DMS153 treated with DMSO at 0.1 percent for 48 hours (cell line): ENCODE results near the gene SH2D6.

Experiments
- DNase-seq: peaks from one replicate; lab custom pipeline; 2025; ENCODE audit not compliant: unreplicated experiment; lab: John Stamatoyannopoulos, UW

Gene SH2D6

GRCh38 chr2:85421260-85422071 is 3.0 kb downstream of the SH2D6 start:
- peak; percentile 58 for DNase-seq

DNA sequence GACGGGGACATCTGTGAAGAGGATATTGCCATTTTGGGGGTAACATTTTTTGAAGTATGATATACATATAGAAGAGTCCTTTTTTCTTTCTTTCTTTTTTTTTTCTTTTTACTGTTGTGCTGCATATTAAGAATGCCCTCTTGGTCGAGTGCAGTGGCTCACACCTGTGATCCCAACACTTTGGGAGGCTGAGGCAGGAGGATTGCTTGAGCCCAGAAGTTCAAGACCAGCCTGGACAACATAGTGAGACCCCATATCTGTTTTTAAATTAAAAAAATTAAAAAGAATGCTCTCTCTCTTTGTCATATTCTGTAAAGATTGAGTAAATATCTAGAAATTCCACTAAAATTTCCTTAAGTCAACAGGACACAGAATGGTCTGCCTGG is 3.6 kb downstream of the SH2D6 start:
- no peak for DNase-seq

- DNase-seq, result no peak
These were observed 5.0 kb downstream of the SH2D6 start for GRCh38 chr2:85423525-85423924.

DNA sequence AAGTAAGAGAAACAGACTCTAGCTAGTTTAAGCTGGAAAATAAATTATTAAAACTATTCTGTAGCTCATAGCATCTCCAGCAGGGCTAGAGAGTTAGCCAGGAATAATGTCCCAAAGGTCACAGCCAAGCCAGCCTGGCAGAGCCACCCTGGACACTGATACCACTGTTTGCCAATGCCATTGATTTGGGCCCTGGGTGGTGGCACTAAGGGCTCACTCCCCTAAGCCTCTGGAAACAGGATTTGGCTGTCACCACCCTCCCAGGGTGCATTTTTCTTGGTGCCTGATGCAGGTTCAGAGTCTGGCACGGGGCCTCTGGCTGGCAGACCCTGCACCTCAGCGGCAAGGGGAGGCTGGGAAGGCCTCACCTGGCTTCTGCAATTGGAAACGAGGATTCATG is 7.1 kb downstream of the SH2D6 start:
- DNase-seq, result no peak

DNA sequence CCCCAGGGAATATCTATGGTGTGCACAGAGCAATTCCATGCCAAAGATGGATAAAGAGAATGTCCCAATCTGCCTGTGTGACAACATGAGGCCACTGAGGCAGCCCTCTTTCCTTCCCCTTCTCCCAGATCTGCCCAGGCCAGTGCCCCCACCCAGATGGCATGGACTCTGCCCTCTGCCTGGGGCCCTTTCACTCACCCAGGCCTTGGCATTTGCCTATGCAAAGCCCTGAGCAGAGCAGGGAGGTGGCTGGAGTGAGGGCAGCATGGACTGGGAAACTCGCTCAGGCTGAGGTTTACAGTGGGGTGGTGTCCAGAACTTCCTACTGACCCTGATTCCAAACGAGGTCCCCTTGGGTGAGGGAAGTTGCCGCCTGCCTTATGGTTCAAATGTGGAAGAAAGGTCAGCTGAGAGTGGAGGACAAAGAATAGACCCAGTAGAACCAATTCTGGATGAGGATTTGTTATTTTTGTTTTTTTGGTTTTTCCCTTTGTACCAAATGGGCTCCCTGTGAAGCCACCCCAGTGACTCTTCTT is 8.9 kb downstream of the SH2D6 start:
- DNase-seq, result no peak

GRCh38 chr2:85428343-85428881 is 9.9 kb downstream of the SH2D6 start:
- DNase-seq, result no peak

GRCh38 chr2:85429213-85429923 is 10.9 kb downstream of the SH2D6 start:
- DNase-seq, result no peak

DNA sequence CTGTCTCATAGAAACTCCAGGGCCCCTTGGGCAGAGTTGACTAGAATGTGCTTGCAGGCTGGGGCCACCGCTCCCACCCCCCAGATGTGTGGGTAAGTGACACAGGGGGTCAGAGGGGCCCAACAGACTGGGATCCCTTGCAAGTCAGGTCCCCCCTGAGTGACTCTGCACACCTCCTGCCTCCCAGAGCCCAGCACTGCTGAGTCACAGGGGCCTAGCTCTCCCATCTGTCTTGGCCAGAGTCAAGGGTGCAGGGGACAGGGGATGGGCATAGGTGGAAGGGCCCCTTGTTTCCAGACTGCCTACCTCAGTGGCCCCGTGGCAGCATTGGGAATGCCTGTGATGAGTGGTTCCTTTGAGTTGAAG is 11.4 kb downstream of the SH2D6 start:
- DNase-seq, result no peak

DNA sequence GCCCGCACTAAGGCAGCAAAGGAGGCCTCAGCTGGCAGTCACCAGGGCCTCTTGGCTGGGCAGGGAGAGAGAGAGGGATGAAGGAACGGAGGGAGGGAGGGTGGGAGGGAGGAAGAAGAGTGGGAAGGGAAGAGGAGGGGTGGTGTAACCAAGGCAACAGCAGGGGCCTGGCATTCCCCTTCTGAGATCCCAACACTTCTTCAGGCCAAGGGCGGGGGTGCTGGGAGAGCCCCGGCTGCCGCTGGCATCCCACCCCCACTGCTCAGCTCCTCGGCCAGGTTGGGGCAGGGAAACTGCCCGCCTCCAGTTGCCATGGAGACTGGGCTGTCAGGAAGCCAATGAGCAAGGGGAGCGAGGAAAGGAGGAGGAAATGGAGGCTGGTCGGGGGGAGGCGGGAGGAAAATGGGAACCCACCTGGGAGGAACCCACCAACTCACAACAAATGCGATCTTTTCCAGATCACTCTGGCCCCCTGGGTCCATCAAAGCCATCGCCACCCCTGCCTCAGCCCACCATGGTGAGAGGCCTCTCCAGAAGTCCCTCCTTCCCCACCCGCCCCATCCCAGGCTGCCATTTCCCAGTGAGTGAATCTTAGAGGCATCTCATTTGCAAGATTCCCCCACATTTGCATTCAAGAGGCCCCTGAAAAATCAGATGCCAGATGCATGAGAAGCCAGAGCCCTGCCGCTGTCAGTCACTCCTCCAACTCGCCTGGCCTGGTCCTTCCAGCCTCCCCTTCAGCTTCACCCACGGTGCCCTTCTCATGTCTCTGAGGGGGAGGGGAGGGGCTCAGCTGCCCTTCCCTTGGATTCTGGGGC is 12.4 kb downstream of the SH2D6 start:
- no peak for DNase-seq

- no peak for DNase-seq
These were observed 13.2 kb downstream of the SH2D6 start for GRCh38 chr2:85431570-85432205.

DNA sequence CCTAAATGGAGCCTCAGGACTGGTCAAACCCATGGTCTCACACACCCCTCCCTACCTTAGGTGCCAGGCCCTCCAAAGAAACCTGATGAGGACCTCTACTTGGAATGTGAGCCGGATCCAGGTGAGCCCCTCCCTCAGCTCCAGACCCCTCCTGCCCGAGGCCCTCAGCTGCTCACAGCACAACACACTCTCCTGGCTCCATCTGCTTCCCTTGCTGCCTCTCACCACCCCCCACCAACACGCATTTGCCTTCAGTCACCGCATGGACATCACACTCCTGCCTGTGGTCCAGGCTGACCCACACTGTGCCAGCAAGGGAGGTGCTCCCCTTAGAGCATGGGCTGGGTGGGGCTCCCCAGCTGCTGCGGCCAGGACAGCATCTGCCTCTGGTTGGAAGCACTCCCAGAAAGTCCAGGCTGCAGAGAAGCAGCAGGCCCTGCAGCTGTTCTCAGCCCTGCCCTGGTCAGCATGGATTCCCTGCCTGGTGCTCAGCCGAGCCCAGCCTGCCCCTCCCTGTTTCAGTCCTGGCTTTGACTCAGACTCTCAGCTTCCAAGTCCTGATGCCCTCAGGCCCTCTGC is 15.1 kb downstream of the SH2D6 start:
- no peak for DNase-seq

DNA sequence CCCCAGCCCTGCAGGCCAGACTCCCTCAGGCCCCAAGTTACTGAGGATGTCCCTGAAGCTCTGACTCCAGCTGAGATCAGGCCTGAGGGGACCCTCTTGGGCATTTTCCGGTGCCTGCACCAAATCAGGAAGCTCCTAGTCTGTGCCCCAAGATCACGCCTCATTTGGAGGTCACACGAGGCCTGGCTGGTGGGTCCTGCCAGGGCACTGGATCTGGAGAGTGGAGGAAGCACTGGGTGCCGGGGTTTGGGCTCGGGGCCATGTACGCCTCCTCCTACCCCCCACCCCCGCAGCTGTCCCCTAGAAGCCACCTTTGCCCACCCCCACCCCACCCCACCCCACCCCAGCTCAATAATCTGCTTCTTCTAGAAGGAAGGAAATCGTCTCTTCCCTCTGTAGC is 16.2 kb downstream of the SH2D6 start:
- DNase-seq, result no peak

- DNase-seq, result no peak
These were observed 16.9 kb downstream of the SH2D6 start for GRCh38 chr2:85435220-85435958.

DNA sequence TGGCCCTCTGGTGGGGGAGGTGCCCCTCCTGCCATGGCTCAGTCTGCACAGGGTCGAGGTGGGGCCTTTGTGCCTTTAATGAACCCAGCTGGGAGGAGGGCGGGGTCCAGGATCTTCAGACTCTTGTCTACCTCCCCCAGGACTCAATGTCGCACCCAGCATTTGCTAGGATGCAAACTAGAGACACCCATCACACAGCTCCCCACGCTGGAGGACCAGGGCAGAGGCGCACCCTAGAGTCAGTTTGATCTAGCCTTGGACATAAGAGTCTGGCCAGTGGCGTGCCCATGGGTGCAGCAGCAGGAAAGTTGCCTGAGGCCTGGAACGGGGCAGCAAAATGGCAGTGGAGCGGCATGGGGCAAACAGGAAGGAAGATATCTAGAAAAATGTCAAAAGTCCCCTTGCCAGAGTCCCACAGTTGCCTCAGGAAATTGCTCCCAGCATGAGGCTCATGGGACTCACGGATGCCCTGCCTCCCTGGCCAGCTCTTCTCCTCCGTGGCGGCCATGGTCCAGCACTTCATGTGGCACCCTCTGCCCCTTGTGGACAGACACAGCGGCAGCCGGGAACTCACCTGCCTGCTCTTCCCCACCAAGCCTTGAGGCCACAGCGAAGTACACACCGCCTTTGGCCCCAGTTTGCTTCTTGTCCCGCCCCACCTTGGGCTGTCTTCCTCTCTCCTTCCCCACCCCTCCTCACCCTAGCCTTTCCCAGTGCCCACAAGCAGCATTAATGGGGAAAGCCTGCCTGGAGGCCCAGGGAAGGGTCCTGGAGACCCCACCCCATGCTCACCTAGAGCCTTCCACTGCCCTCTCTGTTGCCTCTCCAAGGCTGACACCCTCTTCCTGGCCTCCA is 17.7 kb downstream of the SH2D6 start:
- DNase-seq, result no peak

DNA sequence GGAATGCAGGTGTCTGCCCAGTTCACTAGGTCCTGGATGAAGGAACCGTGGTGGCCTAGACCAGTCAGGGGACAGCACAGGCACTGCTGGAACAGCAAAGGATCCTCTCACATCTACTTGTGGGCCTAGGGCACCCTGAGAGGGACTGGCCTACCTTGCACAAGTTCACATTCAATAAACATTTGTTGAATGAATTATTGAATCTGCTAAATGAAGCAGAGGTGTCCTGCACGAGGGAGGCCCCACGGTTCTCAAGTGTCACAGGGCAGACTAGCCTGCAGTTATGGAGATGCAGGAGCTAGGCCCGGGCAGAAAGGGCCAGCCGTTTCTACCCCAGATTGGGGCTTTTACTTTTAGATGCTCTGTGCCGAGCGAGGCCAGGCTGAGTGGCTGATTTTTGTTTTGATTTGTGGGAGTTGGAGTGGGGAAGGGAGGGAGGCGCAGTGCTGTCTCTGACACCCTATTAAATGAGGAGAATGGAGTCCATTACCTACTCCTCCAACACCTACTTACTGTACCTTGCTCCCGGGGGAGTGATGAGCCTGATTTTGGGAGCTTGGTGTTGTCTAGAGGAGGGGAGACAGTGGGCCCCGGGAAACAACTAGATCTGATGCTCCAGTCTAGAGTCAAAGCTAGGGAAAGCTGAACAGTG is 18.4 kb downstream of the SH2D6 start:
- DNase-seq, result no peak

- peak; percentile 71 for DNase-seq
These were observed 19.1 kb downstream of the SH2D6 start for GRCh38 chr2:85437488-85438200.

DNA sequence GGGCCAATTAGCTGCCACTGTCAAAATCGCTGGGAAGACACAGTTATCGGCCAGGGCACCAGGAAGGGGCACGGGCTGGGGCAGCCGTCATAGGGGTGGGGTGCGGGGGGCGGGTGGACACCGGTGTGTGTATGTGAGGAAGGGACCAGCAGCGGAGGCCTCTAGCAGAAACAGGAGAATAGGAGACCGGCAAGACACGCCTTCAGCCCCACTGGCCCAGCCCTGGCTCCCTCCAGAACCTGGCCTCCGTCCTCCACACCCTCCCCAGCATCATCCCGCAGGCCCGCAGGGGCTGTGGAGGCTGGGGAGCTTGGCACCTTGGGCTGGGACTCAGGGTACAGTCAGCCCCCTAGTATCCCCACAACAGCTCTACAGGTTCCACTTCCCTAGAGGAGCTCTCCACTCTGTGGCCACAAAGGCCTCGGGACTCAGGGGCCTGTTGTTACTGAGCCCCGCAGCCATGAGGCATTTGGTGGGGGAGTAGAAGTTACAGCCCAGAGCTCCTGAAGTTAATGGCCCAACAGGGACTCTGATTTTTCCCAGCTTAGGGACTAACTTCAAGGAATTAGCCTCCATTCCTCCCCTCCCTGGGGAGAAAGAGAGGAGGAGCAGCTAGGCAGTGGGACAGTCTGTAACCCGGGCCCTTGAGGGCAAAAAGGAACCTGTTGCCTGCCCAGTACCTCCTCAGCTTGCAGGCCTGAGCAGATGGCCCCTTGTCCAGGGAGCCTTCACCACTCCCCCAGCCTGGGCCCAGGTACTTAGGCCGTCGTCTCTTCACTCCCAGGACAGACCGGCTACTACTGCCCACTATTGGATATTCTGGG is 19.9 kb downstream of the SH2D6 start:
- no peak for DNase-seq
